GM19397 (cell line): ENCODE results near the gene HSFX4.
"Not testable (repeated sequence)": the region's sequence is repeated elsewhere in the genome, so short reads cannot be mapped to it uniquely, and the experiment has no call there.

Experiments
- ATAC-seq: cut with Tn5 transposase; IDR thresholded peaks from one replicate; pipeline ENCODE4 v1.9.1; 2021; ENCODE audit warnings: mild to moderate bottlenecking, moderate library complexity; ENCODE audit not compliant: unreplicated experiment

HSFX4 gene

GRCh38 chrX:149937871-149938426 lies 8.6 kb downstream of the HSFX4 start:
- ATAC-seq, result no peak

GRCh38 chrX:149938427-149938880 lies 9.1 kb downstream of the HSFX4 start, which contains the start of gene EOLA2:
TSS of gene EOLA2 (minus strand) at chrX:149938491. CDS start at chrX:149933874, 4,617 bp downstream.
- ATAC-seq, result peak; percentile 79

GRCh38 chrX:149938881-149939654 lies 9.7 kb downstream of the HSFX4 start:
- no peak for ATAC-seq

- peak; percentile 8 for ATAC-seq
Measured at GRCh38 chrX:149939655-149939904, 10.2 kb downstream of the HSFX4 start.

GRCh38 chrX:149939905-149940673 lies 10.7 kb downstream of the HSFX4 start:
- ATAC-seq, result peak; percentile 37

GRCh38 chrX:149940674-149941024 lies 11.3 kb downstream of the HSFX4 start:
- not testable (repeated sequence) for ATAC-seq

GRCh38 chrX:149945087-149945670 lies 15.8 kb downstream of the HSFX4 start:
- not testable (repeated sequence) for ATAC-seq

GRCh38 chrX:149945820-149946219 lies 16.4 kb downstream of the HSFX4 start:
- not testable (repeated sequence) for ATAC-seq

GRCh38 chrX:149946932-149947331 lies 17.6 kb downstream of the HSFX4 start:
- not testable (repeated sequence) for ATAC-seq

- ATAC-seq, result no peak
Measured at GRCh38 chrX:149948016-149948415, 18.6 kb downstream of the HSFX4 start.

GRCh38 chrX:149949743-149950436 lies 20.5 kb downstream of the HSFX4 start:
- ATAC-seq, result no peak

GRCh38 chrX:149950681-149951080 lies 21.3 kb downstream of the HSFX4 start:
- no peak for ATAC-seq

GRCh38 chrX:149961572-149961971 lies 32.2 kb downstream of the HSFX4 start:
- ATAC-seq, result no peak

GRCh38 chrX:149962010-149962409 lies 32.6 kb downstream of the HSFX4 start:
- no peak for ATAC-seq

GRCh38 chrX:149962859-149963757 lies 33.7 kb downstream of the HSFX4 start:
- ATAC-seq, result peak; percentile 66

- no peak for ATAC-seq
Measured at GRCh38 chrX:149979126-149979644, 49.8 kb downstream of the HSFX4 start.
